ENCODE measurements around the gene SULT1A2.
"Not testable (repeated sequence)": the region's sequence is repeated elsewhere in the genome, so short reads cannot be mapped to it uniquely, and the experiment has no call there.

SULT1A2 gene

DNA sequence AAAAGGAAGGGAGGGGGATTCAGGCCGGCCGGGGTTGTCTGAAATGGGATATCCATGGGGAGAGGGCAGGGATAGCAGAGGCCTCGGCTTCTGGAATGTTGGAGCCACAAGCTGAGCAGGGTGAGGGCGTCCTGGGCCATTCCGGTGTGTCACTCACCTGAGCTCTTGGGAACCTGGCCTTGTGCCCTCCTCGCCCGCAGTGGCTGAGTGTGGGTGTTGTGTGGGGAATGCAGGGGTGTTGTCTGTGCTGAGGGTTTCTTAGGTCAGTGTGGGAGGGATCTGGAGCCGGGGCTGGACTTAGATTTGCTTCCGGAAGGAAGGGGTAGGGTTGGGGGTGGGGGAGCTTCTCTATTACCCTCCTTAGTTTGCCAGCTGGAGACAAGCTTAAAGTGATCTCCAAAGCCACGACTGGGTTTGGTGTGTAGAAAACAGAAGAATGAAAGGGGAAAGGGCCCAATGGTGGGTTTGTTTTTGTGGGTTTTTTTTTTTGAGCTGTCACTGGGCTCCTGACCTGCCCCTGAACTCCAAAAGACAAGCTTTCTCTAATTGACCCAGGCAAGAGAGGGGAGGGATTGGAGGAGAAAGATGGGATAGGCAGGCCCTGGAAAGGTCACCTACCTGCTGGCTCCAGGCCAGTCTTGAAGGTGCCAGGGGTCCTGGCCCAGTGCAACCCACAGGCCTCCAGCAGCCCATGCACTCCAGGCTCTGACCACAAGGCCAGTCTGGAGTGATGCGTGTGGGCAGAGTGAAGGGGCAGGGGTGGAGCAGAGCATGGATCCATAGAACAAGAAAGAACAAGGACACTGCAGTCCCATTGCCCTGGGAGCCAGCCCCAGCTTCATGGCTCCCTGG, at the start of gene SULT1A2:
Gene SULT1A2 (minus strand): TSS at position 211 of the 852 bp plus-strand sequence. CDS start 1,120 bp downstream, outside the sequence.
- FAIRE-seq = no peak

DNA sequence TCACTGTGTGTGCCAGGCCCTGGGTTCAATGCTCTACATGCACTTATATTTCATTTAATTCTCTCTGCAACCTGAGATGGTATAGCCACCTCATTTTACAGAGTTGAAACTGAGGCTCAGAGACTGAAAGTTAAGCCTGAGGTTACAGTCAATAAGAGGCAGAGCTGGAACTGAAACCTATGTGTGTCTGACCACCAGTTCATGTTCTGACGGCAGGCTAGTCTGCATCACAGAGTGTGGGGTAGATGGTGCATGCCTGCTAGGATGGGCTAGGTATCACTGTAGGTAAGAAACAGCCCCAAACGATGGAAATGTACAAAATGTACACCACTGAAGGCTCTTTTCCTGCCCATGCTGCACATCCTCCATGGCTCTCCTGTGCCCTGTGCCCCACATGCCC, 43.1 kb upstream of the SULT1A2 start:
- not testable (repeated sequence) for FAIRE-seq

DNA sequence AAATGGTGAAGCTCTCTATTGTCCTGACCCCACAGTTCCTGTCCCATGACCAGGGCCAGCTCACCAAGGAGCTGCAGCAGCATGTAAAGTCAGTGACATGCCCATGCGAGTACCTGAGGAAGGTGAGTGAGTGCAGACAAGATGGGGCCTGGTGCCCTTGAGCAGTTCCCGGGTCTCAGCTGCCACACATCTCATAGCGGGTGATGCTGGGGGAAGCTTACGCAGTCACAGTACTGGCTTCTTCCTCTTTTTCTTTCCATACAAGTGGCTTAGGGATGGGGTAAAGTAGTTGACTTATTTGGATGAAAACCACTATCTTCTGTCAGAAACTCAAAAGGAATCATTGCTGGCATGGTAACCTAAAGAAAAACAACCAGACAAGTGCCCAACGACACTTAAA, 41.5 kb upstream of the SULT1A2 start:
- not testable (repeated sequence) for FAIRE-seq

GRCh38 chr16:28637765-28638164, 40.9 kb upstream of the SULT1A2 start, which contains the start of gene NPIPB8:
NPIPB8 (plus strand) TSS chr16:28638065; CDS start chr16:28638361, 296 bp downstream.
- FAIRE-seq = not testable (repeated sequence)

DNA sequence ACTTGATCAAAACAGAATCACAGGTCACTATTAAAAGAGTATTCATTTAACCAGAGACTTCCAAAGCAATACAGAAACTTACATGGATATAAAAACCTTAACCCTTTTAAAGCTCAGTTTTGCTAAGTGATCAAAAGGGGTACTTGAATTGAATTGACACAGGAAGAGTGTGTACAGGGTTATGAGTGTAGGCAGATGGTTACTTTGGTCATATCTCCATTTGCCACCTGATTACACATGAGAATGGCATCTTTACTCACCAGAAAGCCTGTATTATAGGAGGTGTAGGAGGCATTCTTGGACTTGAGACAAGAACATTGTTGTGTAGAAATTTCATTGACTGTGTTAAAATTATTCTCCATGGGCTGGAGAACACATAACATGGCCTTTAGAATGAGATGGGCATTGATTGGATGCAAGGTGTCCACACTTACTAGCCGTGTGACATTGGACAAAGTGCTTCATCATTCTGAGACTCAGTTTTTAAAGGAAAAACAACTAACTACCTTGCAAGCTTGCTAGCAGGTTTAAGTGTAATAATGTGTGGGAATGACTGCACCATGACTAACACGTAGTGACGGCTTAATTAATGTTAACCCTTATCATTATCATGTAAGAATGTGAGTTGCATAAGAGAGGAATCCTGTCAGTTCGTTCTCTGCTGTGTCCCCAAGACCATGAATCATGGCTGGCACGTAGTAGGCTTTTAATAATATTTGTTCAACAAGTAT, 39.4 kb upstream of the SULT1A2 start:
- FAIRE-seq = not testable (repeated sequence)

DNA sequence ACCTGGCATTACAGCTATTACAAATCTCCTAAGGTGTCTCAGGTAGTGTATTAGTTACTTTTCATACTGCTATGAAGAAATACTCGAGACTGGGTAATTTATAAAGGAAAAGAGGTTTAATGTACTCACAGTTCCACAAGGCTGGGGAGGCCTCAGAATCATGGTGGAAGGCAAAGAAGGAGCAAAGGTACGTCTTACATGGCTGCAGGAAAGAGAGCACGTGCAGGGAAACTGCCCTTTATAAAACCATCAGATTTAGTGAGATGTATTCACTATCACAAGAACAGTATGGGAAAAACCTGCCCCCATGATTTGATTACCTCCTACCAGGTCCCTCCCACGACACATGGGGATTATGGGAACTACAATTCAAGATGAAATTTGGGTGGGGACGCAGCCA, 34.1 kb upstream of the SULT1A2 start:
- FAIRE-seq = not testable (repeated sequence)

DNA sequence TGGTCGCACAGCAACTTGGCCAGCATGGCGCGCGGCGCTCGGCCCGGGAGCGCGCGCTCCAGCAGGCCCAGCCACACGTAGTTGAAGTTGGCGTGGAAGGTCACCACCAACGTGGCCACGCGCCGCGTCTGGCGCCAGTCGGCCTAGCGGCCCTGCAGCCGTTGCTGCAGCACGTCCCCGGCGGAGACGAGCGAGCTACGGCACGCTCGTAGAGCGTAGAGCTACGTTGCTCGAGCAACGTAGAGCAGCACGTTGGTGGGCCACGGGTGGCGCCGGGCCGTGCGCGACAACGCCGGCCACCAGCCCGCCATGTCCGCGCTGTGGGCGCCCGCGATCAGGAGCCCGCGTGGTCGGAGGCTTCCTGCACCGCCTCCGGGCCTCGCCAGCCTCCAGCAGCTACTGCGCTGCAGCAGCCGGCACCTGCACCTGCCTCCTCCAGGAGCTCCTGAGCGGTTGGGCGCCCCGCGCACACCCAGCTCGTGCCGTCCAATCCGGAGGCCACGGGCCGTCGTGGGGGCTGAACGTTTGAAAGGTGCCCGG, 26.4 kb upstream of the SULT1A2 start:
- FAIRE-seq = no peak

DNA sequence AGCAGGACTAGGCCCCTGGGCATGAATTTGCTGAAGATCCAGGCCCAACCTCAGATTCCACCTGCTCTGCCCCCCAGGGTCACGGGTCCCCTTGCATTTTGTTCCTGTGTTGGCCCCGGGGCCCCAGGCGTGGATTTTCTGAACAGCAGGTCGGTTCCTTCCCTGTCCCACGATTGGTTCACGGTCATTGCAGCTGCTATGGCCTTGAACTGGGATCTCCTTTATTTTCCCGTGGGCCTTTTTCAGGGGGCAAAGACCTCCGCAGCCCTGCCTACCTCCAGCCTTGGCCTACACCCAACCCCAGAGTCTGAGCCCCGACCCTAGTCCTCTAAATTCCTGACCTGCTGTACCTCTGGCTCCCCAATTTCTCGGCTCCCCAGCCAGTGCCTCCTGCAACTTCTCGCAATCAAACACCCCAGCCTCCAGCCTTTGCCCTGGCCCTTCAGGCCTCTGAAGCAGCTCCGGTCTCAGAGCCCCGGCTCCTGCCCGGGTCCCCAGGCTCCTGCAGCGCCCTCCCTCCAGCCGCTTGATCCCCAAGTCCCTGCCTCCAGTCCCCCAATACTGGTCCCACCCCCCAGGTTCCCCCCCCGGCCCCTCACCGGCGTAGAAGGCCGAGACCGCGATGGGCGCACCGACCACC, 25.8 kb upstream of the SULT1A2 start:
- FAIRE-seq = not testable (repeated sequence)

GRCh38 chr16:28621481-28622155, 24.8 kb upstream of the SULT1A2 start:
- FAIRE-seq = no peak

DNA sequence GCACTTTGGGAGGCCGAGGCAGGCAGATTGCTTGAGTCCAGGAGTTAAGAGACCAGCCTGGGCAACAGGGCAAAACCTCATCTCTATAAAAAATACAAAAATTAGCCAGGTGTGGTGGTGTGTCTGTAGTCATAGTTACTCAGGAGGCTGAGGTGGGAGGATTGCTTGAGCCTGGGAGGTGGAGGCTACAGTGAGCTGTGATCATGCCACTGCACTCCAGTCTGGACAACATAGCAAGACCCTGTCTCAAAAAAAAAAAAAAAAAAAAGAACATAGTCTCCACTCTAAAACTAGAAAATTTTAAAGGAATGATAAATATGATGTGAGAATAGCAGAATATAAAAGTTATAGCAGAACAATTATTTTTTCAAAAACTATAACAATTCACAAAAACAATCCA, 23.5 kb upstream of the SULT1A2 start:
- FAIRE-seq = not testable (repeated sequence)

GRCh38 chr16:28617874-28618273, 21.0 kb upstream of the SULT1A2 start:
- FAIRE-seq = no peak

GRCh38 chr16:28616636-28617035, 19.8 kb upstream of the SULT1A2 start:
- FAIRE-seq = no peak

DNA sequence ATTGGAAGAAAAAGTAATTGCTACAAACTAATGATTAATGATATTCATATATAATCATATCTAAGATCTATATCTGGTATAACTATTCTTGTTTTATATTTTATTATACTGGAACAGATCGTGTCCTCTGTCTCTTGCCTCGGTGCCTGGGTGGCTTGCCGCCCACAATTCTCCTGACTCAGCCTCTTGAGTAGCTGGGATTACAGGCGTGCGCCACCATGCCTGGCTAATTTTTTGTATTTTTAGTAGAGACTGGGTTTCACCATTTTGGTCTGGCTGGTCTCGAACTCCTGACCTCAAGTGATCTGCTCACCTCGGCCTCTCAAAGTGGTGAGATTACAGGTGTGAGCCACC, 19.4 kb upstream of the SULT1A2 start:
- not testable (repeated sequence) for FAIRE-seq

DNA sequence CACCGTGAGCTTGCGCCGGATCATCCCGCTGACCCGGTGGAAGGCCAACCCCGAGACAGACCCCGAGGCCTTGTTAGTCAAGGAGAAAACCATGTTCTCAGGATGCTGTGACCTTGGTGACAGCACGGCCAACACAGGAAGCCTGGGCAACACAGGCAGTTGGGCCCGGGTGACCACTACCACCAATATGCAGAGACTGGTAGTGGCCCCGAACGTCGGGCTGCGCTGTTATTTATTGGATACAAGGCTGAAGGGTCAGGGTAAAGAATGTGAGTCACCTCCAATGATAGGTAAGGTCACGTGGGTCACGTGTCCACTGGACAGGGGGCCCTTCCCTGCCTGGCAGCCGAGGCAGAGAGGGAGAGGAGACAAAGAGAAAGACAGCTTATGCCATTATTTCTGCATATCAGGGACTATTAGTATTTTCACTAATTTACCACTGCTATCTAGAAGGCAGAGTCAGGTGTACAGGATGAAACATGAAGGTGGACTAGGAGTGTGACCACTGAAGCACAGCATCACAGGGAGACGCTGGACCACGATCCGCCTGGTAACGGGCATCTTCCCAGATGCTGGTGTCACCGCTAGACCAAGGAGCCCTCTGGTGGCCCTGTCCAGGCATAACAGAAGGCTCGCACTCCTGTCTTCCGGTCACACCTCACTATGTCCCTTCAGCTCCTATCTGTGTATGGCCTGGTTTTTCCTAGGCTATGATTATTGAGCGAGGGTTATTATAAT, 18.8 kb upstream of the SULT1A2 start:
- not testable (repeated sequence) for FAIRE-seq

DNA sequence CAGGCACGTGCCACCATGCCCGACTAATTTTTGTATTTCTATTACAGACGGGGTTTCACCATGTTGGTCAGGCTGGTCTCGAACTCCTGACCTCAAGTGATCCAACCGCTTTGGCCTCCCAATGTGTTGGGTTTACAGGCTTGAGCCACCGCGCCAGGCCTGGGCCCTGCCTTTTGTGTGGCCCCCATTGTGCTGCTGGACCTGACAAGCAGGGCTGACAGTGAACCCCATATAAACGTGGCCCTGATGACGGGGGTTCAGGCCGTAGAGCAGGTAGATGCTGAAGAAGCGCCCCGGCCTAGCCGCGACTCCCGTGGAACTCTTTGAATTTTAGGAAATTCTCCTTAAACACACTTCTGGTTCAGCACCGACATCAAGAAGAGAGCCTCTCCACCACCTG, 17.7 kb upstream of the SULT1A2 start:
- FAIRE-seq = not testable (repeated sequence)

- FAIRE-seq = not testable (repeated sequence)
These were observed 17.1 kb upstream of the SULT1A2 start for GRCh38 chr16:28613912-28614311.

DNA sequence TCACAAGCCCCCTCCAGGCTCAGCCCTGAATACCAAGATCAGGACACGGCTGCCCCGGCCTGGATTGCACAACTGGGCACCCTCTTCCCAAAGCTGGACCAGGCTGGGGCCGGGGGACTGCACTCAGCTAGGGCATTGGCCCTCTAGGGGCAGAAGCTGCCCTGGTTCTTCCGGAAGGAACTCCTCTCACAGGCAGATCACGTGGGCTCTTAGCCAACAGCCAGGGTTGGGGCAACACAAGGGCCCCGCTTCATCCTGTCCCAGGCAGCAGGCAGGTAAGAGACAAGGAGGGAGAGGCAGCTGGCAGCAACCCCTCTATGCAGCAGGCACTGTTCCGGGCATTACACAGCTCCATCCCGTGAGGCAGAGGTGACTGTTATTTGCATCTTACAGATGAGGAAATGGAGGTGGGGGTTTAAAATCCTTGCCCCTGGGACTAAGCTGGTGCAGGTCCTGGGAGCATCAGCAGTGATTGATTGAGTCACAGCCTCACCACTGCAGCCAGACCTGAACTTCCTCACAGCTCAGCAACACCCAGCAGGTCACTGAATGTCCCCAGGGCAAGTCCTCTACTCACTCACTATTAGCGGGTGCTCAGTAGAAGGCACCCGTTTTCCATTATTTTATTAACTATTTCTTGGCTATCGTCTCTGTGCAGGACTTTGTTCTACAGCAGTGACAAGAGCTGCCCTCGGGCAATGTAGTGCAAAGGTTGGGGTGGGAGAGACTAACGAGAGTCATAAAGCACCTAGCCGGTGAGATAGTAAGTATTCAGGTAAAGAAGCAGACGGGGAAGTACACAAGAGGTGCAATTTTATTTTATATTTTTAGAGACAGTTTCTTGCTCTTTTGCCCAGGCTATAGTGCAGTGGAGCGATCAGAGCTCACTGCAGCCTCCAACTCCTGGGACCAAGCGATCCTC, 15.8 kb upstream of the SULT1A2 start:
- FAIRE-seq = peak; percentile 80

DNA sequence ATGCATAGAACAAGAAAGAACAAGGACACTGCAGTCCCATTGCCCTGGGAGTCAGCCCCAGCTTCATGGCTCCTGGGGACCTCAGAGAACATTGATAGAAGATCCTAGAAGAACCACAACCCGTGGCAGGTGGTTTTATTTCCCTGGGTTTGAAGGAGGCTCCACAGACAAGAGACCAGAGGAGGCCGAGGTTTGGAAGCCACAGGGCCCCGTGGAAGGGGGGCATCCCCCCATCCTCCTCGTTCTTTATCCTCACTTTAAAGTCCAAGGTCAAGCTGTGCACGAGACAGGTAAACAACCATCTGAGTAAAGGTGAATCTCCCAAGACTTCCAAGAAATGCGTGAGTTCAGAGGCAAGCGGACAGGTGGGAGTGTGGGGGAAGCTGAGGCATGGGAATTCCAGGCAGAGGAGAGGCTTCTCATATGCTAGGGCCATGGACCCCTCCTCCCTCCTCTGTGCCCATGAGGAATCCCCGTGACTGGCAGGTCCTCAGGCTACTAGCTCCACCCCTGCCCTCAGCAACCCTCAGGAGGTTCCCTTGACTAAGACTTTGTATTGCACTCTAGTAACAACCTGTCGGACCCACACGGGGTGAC, 13.8 kb upstream of the SULT1A2 start:
- FAIRE-seq = no peak

- FAIRE-seq = no peak
These were observed 13.1 kb upstream of the SULT1A2 start, which contains the start of gene SULT1A1 for GRCh38 chr16:28609631-28610594. SULT1A1 (minus strand) TSS chr16:28610044; CDS start chr16:28608855, 1,189 bp downstream.

Data from colon (tissue), 2 donors.